SK-N-SH treated with all-trans-retinoic acid at 6 μM for 48 hours (cell line): ENCODE measurements around the gene EIF6.

Experiments
- ATAC-seq: fragments of 200-7000 bp; cut with Tn5 transposase; 3 replicates; pipeline ENCODE4 v1.9.1; 2020; ENCODE audit warnings: mild to moderate bottlenecking, moderate library complexity
- ARNTL ChIP-seq: fragments of 450-650 bp; formaldehyde crosslinking; IDR thresholded peaks from 2 replicates; pipeline ENCODE4 v1.5.0; 2020; ENCODE audit warnings: low read depth, mild to moderate bottlenecking, moderate library complexity, borderline replicate concordance
- BACH2 ChIP-seq: fragments of 250-450 bp; sonication (Bioruptor Pico); IDR thresholded peaks from 2 replicates; pipeline ENCODE4 v1.9.0; 2021; ENCODE audit warnings: mild to moderate bottlenecking, borderline replicate concordance
- CREB5 ChIP-seq: fragments of 250-450 bp; sonication (Bioruptor Pico); IDR thresholded peaks from 2 replicates; pipeline ENCODE4 v1.5.1; 2020; ENCODE audit warnings: low read depth, mild to moderate bottlenecking, moderate library complexity
- CSDC2 ChIP-seq: fragments of 250-450 bp; sonication (Bioruptor Pico); IDR thresholded peaks from 2 replicates; pipeline ENCODE4 v1.5.0; 2020; ENCODE audit warnings: mild to moderate bottlenecking, moderate library complexity
- CSRNP3 ChIP-seq: fragments of 250-450 bp; sonication (Bioruptor Pico); IDR thresholded peaks from 2 replicates; pipeline ENCODE4 v1.5.1; 2021; ENCODE audit warnings: mild to moderate bottlenecking, moderate library complexity
- GLIS3 ChIP-seq: fragments of 250-450 bp; sonication (Bioruptor Pico); IDR thresholded peaks from 2 replicates; pipeline ENCODE4 v1.5.0; 2020; ENCODE audit warnings: mild to moderate bottlenecking, moderate library complexity
- ISL1 ChIP-seq: fragments of 250-450 bp; sonication (Bioruptor Pico); IDR thresholded peaks from 2 replicates; pipeline ENCODE4 v2.1.2; 2022; ENCODE audit warnings: mild to moderate bottlenecking, moderate library complexity
- OSR1 ChIP-seq: fragments of 250-450 bp; sonication (Bioruptor Pico); IDR thresholded peaks from 2 replicates; pipeline ENCODE4 v1.8.0; 2022; ENCODE audit warnings: moderate library complexity, mild to moderate bottlenecking, inconsistent platforms
- POU6F1 ChIP-seq: fragments of 250-450 bp; sonication (Bioruptor Pico); IDR thresholded peaks from 2 replicates; pipeline ENCODE4 v1.8.0; 2021; ENCODE audit warnings: low read depth, mild to moderate bottlenecking, moderate library complexity, borderline replicate concordance
- PPARA ChIP-seq: fragments of 250-450 bp; sonication (Bioruptor Pico); IDR thresholded peaks from 2 replicates; pipeline ENCODE4 v1.5.0; 2020; ENCODE audit warnings: mild to moderate bottlenecking, borderline replicate concordance
- RARB ChIP-seq: fragments of 250-450 bp; sonication (Bioruptor Pico); IDR thresholded peaks from 2 replicates; pipeline ENCODE4 v1.8.0; 2021; ENCODE audit warnings: mild to moderate bottlenecking, moderate library complexity
- TCF4 ChIP-seq: fragments of 250-450 bp; sonication (Bioruptor Pico); IDR thresholded peaks from 2 replicates; pipeline ENCODE4 v1.8.0; 2021; ENCODE audit warnings: mild to moderate bottlenecking, moderate library complexity, borderline replicate concordance
- TOX ChIP-seq: fragments of 250-450 bp; sonication (Bioruptor Pico); IDR thresholded peaks from 2 replicates; pipeline ENCODE4 v1.8.0; 2021; ENCODE audit warnings: mild to moderate bottlenecking, moderate library complexity, borderline replicate concordance
- TSHZ2 ChIP-seq: fragments of 250-450 bp; sonication (Bioruptor Pico); IDR thresholded peaks from 2 replicates; pipeline ENCODE4 v1.5.0; 2020; ENCODE audit warnings: mild to moderate bottlenecking, moderate library complexity
- ZC3H10 ChIP-seq: fragments of 250-450 bp; sonication (Bioruptor Pico); IDR thresholded peaks from 2 replicates; pipeline ENCODE4 v1.5.1; 2021; ENCODE audit warnings: mild to moderate bottlenecking, moderate library complexity
- ZFP3 ChIP-seq: fragments of 250-450 bp; sonication (Bioruptor Pico); IDR thresholded peaks from 2 replicates; pipeline ENCODE4 v1.5.0; 2020; ENCODE audit warnings: mild to moderate bottlenecking, moderate library complexity
- ZFP30 ChIP-seq: fragments of 450-650 bp; formaldehyde crosslinking; IDR thresholded peaks from 2 replicates; pipeline ENCODE4 v1.5.0; 2022; ENCODE audit warnings: mild to moderate bottlenecking, moderate library complexity
- ZNF565 ChIP-seq: fragments of 450-650 bp; formaldehyde crosslinking; conservative IDR thresholded peaks from 2 replicates; pipeline ENCODE4 v1.5.0; 2020; ENCODE audit warnings: low read depth, mild to moderate bottlenecking, moderate library complexity
- ZNF70 ChIP-seq: fragments of 450-650 bp; formaldehyde crosslinking; IDR thresholded peaks from 2 replicates; pipeline ENCODE4 v1.5.0; 2020; ENCODE audit warnings: mild to moderate bottlenecking, moderate library complexity
- ZNF8 ChIP-seq: fragments of 450-650 bp; formaldehyde crosslinking; IDR thresholded peaks from 2 replicates; pipeline ENCODE4 v1.5.0; 2020; ENCODE audit warnings: mild to moderate bottlenecking, moderate library complexity

EIF6 gene

GRCh38 chr20:35283441-35284266 is 918 bp downstream of the EIF6 start:
- no peak; the same call in 1 of the 3 replicates for ATAC-seq
- no peak for TF ChIP-seq TSHZ2 (CRISPR knock-in tag)
- TF ChIP-seq ZFP3, result no peak
- no peak for TF ChIP-seq OSR1 (CRISPR knock-in tag)
- no peak for TF ChIP-seq TCF4 (CRISPR knock-in tag)
- no peak for TF ChIP-seq CSDC2 (CRISPR knock-in tag)
- TF ChIP-seq ISL1 (CRISPR knock-in tag), result no peak
- no peak for TF ChIP-seq ZNF565
- no peak for TF ChIP-seq RARB (CRISPR knock-in tag)
- TF ChIP-seq TOX (CRISPR knock-in tag), result no peak
- TF ChIP-seq GLIS3 (CRISPR knock-in tag), result no peak
- no peak for TF ChIP-seq ARNTL (CRISPR knock-in tag)
- TF ChIP-seq POU6F1 (CRISPR knock-in tag), result no peak
- TF ChIP-seq BACH2 (CRISPR knock-in tag), result no peak
- no peak for TF ChIP-seq PPARA (CRISPR knock-in tag)
- no peak for TF ChIP-seq ZNF8
- TF ChIP-seq CSRNP3 (CRISPR knock-in tag), result no peak
- TF ChIP-seq, all 23 proteins: peak for 0

- ATAC-seq, result no peak
- TF ChIP-seq ZFP3, result no peak
Observed at GRCh38 chr20:35281506-35282101, 3.0 kb downstream of the EIF6 start.

- ATAC-seq, result no peak
- TF ChIP-seq GLIS3 (CRISPR knock-in tag) (no peak), CSRNP3 (CRISPR knock-in tag) (no peak), BACH2 (CRISPR knock-in tag) (no peak), ZNF8 (no peak), POU6F1 (CRISPR knock-in tag) (no peak)
Observed at GRCh38 chr20:35280523-35280922, 4.0 kb downstream of the EIF6 start.

GRCh38 chr20:35279533-35280174 is 4.9 kb downstream of the EIF6 start:
- ATAC-seq, result no peak
- TF ChIP-seq TOX (CRISPR knock-in tag), result no peak
- TF ChIP-seq ZC3H10, result no peak
- TF ChIP-seq ZFP30 (CRISPR knock-in tag), result no peak
- no peak for TF ChIP-seq CREB5 (CRISPR knock-in tag)
- TF ChIP-seq ZFP3, result no peak
- TF ChIP-seq TSHZ2 (CRISPR knock-in tag), result no peak
- no peak for TF ChIP-seq GLIS3 (CRISPR knock-in tag)
- TF ChIP-seq ZNF565, result no peak
- TF ChIP-seq ZNF70, result no peak
- TF ChIP-seq BACH2 (CRISPR knock-in tag), result no peak
